OCI-LY3 (cell line): ENCODE data around the gene ASXL1.

ENCODE experiments used
- H2AFZ ChIP-seq: fragments of 200-600, 300-600 bp; shearing (Covaris generic); 2 replicates; pipeline ENCODE4 v1.6.0; 2014; ENCODE audit warnings: antibody characterized with exemption, low read depth, low read length
- H3K27ac ChIP-seq: fragments of 200-600, 300-600 bp; sonication (generic); 2 replicates; pipeline ENCODE4 v1.5.1; 2014; ENCODE audit warnings: mild to moderate bottlenecking, low read length, moderate library complexity, mixed read lengths
- H3K27me3 ChIP-seq: fragments of 200-600, 300-600 bp; sonication (generic); 2 replicates; pipeline ENCODE4 v1.6.1; 2014; ENCODE audit warnings: low read depth, low read length, mixed read lengths
- H3K36me3 ChIP-seq: fragments of 200-600, 300-600 bp; sonication (generic); replicated peaks from 2 replicates; pipeline ENCODE3; 2014; ENCODE audit warnings: low read depth, low read length, mixed read lengths
- H3K4me1 ChIP-seq: fragments of 300-600, 200-600 bp; sonication (generic); 2 replicates; pipeline ENCODE4 v1.6.1; 2014; ENCODE audit warnings: low read length, mixed read lengths
- H3K4me2 ChIP-seq: fragments of 200-600, 300-600 bp; sonication (generic); 2 replicates; pipeline ENCODE4 v1.6.1; 2014; ENCODE audit warnings: low read length, mixed read lengths
- H3K4me3 ChIP-seq: fragments of 300-600, 200-600 bp; sonication (generic); 2 replicates; pipeline ENCODE4 v1.5.1; 2014; ENCODE audit warnings: antibody characterized with exemption, mild to moderate bottlenecking, low read length, moderate library complexity
- H3K79me2 ChIP-seq: fragments of 300-600, 200-600 bp; shearing (Covaris generic); 2 replicates; pipeline ENCODE4 v1.6.1; 2014; ENCODE audit warnings: mild to moderate bottlenecking, low read length, mixed read lengths
- H3K9ac ChIP-seq: fragments of 300-600, 200-600 bp; shearing (Covaris generic); 2 replicates; pipeline ENCODE4 v1.6.0; 2014; ENCODE audit warnings: mild to moderate bottlenecking, low read length, moderate library complexity
- H3K9me3 ChIP-seq: fragments of 200-600, 300-600 bp; shearing (Covaris generic); 2 replicates; pipeline ENCODE4 v1.6.1; 2014; ENCODE audit warnings: low read length, mixed read lengths; ENCODE audit not compliant: insufficient read depth
- H4K20me1 ChIP-seq: fragments of 200-600, 300-600 bp; sonication (generic); 2 replicates; pipeline ENCODE4 v1.6.1; 2016; ENCODE audit warnings: low read length, mixed read lengths; ENCODE audit not compliant: insufficient read depth
- EZH2phosphoT487 ChIP-seq: fragments of 200-600 bp; shearing (Covaris generic); IDR thresholded peaks from 2 replicates; pipeline ENCODE4 v1.6.1; 2018; ENCODE audit warnings: antibody characterized with exemption, mixed run types, low read depth
- TF ChIP-seq, protein P1 (sequence below): fragments of 200-600, 300-600 bp; sonication (generic); IDR thresholded peaks from 2 replicates; pipeline ENCODE4 v1.5.1; 2014; ENCODE audit warnings: antibody characterized with exemption, low read length, low read depth

ASXL1 gene

DNA sequence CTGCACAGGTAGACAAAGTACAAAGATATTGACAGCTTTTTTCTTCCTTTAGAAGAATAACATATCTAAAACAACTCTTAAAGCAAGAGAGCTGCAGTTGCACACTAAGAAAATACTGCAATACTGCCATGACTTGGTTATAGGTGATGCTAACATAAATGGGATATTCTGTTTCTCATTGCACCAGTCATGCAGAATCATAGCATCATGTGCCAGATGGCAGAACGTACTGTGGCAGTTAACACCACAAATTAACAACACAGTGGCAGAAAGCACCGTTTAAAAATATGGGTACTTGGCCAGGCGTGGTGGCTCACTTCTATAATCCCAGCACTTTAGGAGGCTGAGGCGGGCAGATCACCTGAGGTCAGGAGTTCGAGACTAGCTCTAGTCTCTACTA lies 7.4 kb downstream of the ASXL1 start:
- peak overlapping the region; percentile 87 for H3K4me2 ChIP-seq
- H3K27me3 ChIP-seq, result no peaks in the 10 kb centered on the region
- H3K36me3 ChIP-seq, result peaks cover 21% of the 10 kb centered on the region
- peaks cover 99% of the 10 kb centered on the region for H3K79me2 ChIP-seq
- peaks cover 81% of the 10 kb centered on the region for H4K20me1 ChIP-seq
- no peak overlapping the region for H2AFZ ChIP-seq
- no peak overlapping the region for H3K4me3 ChIP-seq
- H3K4me1 ChIP-seq, result peaks cover 92% of the 10 kb centered on the region
- TF ChIP-seq, protein P1, sequence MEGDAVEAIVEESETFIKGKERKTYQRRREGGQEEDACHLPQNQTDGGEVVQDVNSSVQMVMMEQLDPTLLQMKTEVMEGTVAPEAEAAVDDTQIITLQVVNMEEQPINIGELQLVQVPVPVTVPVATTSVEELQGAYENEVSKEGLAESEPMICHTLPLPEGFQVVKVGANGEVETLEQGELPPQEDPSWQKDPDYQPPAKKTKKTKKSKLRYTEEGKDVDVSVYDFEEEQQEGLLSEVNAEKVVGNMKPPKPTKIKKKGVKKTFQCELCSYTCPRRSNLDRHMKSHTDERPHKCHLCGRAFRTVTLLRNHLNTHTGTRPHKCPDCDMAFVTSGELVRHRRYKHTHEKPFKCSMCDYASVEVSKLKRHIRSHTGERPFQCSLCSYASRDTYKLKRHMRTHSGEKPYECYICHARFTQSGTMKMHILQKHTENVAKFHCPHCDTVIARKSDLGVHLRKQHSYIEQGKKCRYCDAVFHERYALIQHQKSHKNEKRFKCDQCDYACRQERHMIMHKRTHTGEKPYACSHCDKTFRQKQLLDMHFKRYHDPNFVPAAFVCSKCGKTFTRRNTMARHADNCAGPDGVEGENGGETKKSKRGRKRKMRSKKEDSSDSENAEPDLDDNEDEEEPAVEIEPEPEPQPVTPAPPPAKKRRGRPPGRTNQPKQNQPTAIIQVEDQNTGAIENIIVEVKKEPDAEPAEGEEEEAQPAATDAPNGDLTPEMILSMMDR, result no peak
- no peak for TF ChIP-seq EZH2phosphoT487
- H3K27ac ChIP-seq, result no peak overlapping the region
- H3K9me3 ChIP-seq, result no peaks in the 10 kb centered on the region
- no peak overlapping the region for H3K9ac ChIP-seq

DNA sequence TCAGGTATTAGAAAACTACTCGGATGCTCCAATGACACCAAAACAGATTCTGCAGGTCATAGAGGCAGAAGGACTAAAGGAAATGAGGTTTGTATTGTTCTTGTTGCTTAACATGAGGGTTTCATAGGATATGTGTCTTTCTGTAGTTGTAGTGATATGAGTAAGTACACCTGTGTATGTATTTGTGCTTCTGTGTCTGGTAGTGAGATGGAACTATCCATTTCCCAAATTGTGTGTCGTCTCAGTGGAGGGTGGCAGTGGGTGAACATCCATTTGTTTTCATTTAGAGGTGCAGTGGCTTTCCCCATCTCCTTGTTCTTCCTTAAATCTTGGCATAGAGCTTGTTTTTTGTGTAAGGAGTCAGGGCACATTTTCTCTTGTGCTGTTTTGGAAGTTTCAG lies 8.2 kb downstream of the ASXL1 start:
- Histone ChIP-seq H2AFZ (no peak overlapping the region), H4K20me1 (peaks cover 74% of the 10 kb centered on the region), H3K4me2 (peak overlapping the region; percentile 87), H3K4me1 (peaks cover 85% of the 10 kb centered on the region), H3K79me2 (peaks cover 99% of the 10 kb centered on the region), H3K27ac (peak overlapping the region; percentile 45), H3K9ac (no peak overlapping the region), H3K27me3 (no peaks in the 10 kb centered on the region), H3K4me3 (peak overlapping the region; percentile 32), H3K36me3 (peaks cover 17% of the 10 kb centered on the region), H3K9me3 (no peaks in the 10 kb centered on the region)
- TF ChIP-seq, protein P1, result no peak

DNA sequence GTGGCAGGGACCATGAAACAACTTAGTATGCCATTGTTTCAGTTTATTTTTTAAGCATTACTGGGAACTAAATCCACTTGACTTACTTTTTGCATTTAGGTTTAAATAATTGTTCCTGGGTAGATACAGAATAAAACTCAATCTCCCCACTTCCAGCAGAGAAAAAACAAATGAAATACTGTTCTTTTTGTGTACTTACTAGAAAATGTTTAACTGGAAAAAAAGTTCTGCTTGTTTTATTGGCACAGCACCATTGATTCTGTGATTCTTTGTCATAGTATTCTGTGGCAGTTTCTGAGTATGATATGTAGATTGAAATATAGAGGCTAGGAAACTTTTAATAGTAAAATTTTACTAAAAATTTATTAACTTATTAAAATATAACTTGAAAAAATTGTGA lies 10.2 kb downstream of the ASXL1 start:
- H3K79me2 ChIP-seq, result peaks cover 98% of the 10 kb centered on the region
- H3K27me3 ChIP-seq, result no peaks in the 10 kb centered on the region
- H3K9ac ChIP-seq, result peak overlapping the region; percentile 5; the same call in 1 of the 2 replicates
- no peak for TF ChIP-seq EZH2phosphoT487
- TF ChIP-seq, protein P1, result no peak
- peak overlapping the region; percentile 82 for H3K27ac ChIP-seq
- peak overlapping the region; percentile 65 for H3K4me3 ChIP-seq
- H3K4me2 ChIP-seq, result peak overlapping the region; percentile 87
- peaks cover 20% of the 10 kb centered on the region for H3K36me3 ChIP-seq
- H2AFZ ChIP-seq, result no peak overlapping the region
- H4K20me1 ChIP-seq, result peaks cover 59% of the 10 kb centered on the region
- peaks cover 69% of the 10 kb centered on the region for H3K4me1 ChIP-seq
- H3K9me3 ChIP-seq, result no peaks in the 10 kb centered on the region

DNA sequence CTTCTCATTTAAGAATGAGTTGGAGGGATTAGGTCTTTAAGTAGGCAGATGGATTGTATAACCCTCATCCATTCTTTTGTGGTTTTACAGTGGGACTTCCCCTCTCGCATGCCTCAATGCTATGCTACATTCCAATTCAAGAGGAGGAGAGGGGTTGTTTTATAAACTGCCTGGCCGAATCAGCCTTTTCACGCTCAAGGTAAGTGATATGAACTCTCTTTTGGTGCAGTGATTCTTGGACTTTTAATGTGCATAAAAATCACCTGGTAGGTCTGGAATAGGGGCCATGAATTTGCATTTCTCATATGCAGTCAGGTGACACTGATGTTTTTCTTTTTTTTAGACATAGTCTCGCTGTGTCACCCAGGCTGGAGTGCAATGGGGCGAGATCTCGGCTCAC lies 10.8 kb downstream of the ASXL1 start:
- peak overlapping the region; percentile 82 for H3K27ac ChIP-seq
- peaks cover 20% of the 10 kb centered on the region for H3K36me3 ChIP-seq
- H3K79me2 ChIP-seq, result peaks cover 95% of the 10 kb centered on the region
- peak overlapping the region; percentile 5; the same call in 1 of the 2 replicates for H3K9ac ChIP-seq
- peak overlapping the region; percentile 87 for H3K4me2 ChIP-seq
- no peaks in the 10 kb centered on the region for H3K27me3 ChIP-seq
- H4K20me1 ChIP-seq, result peaks cover 53% of the 10 kb centered on the region
- peaks cover 63% of the 10 kb centered on the region for H3K4me1 ChIP-seq
- TF ChIP-seq, protein P1, result no peak
- no peak for TF ChIP-seq EZH2phosphoT487
- no peak overlapping the region for H2AFZ ChIP-seq
- peak overlapping the region; percentile 65 for H3K4me3 ChIP-seq
- no peaks in the 10 kb centered on the region for H3K9me3 ChIP-seq
